ENCODE data around the gene AGGF1. TPM values are rescaled to one million over a fixed set of nuclear protein-coding genes. Genes with fewer than 3 reads are reported as not detected.

AGGF1 gene
- total RNA-seq, 1 donor from 2014 or later: 35.1 TPM

GRCh38 chr5:77095189-77095588, 65.0 kb downstream of the AGGF1 start:
- H3K4me2 ChIP-seq: no peak overlapping the region
- peaks cover 28% of the 10 kb centered on the region for H3K36me3 Mint-ChIP-seq
- DNase-seq (ENCODE audit: low spot score): no peak
- no peak overlapping the region for H3K4me3 ChIP-seq
- H3K27me3 Mint-ChIP-seq (ENCODE audit: insufficient read depth, low read depth): peaks cover 2% of the 10 kb centered on the region
- H3K27ac Mint-ChIP-seq: no peak overlapping the region
- H3K79me2 ChIP-seq (ENCODE audit: low read depth): no peaks in the 10 kb centered on the region
- no peak overlapping the region for H2AFZ ChIP-seq (replicated peaks)
- TF ChIP-seq CTCF (IDR thresholded peaks at IDR 0.05): no peak
- TF ChIP-seq EZH2 (IDR thresholded peaks at IDR 0.05): no peak
- H3K27ac ChIP-seq: no peak overlapping the region
- H3K9ac ChIP-seq: no peak overlapping the region
- H3F3A ChIP-seq (ENCODE audit: low read depth): no peaks in the 10 kb centered on the region
- no peaks in the 10 kb centered on the region for H3K9me3 ChIP-seq (ENCODE audit: low read depth)
- H3K27me3 ChIP-seq: no peaks in the 10 kb centered on the region
- H3K4me1 ChIP-seq: no peaks in the 10 kb centered on the region
- no peaks in the 10 kb centered on the region for H3K36me3 ChIP-seq
- peaks cover 5% of the 10 kb centered on the region for H3K4me1 Mint-ChIP-seq
- H4K20me1 ChIP-seq (ENCODE audit: low read depth): no peaks in the 10 kb centered on the region
- peaks cover 8% of the 10 kb centered on the region for H3K9me3 Mint-ChIP-seq
- H3K4me3 Mint-ChIP-seq: no peak overlapping the region

GRCh38 chr5:77101298-77101697, 71.1 kb downstream of the AGGF1 start:
- no peaks in the 10 kb centered on the region for H4K20me1 ChIP-seq (ENCODE audit: low read depth)
- H3K4me2 ChIP-seq: no peak overlapping the region
- TF ChIP-seq EZH2phosphoT487 (IDR thresholded peaks at IDR 0.05) (no peak), EZH2 (IDR thresholded peaks at IDR 0.05) (no peak), CTCF (IDR thresholded peaks at IDR 0.05) (no peak)
- H3K27ac ChIP-seq: no peak overlapping the region
- H3K36me3 Mint-ChIP-seq: peaks cover 25% of the 10 kb centered on the region
- H3K27me3 Mint-ChIP-seq (ENCODE audit: insufficient read depth, low read depth): no peaks in the 10 kb centered on the region
- H2AFZ ChIP-seq (replicated peaks): no peak overlapping the region
- H3F3A ChIP-seq (ENCODE audit: low read depth): no peaks in the 10 kb centered on the region
- no peaks in the 10 kb centered on the region for H3K9me3 Mint-ChIP-seq
- H3K9me3 ChIP-seq (ENCODE audit: low read depth): no peaks in the 10 kb centered on the region
- H3K4me1 ChIP-seq: no peaks in the 10 kb centered on the region
- no peaks in the 10 kb centered on the region for H3K4me1 Mint-ChIP-seq
- no peak overlapping the region for H3K27ac Mint-ChIP-seq
- no peak for DNase-seq (ENCODE audit: low spot score)
- peaks cover 12% of the 10 kb centered on the region for H3K36me3 ChIP-seq
- no peak overlapping the region for H3K4me3 Mint-ChIP-seq
- no peaks in the 10 kb centered on the region for H3K79me2 ChIP-seq (ENCODE audit: low read depth)
- no peak overlapping the region for H3K4me3 ChIP-seq
- H3K9ac ChIP-seq: no peak overlapping the region
- H3K27me3 ChIP-seq: no peaks in the 10 kb centered on the region

GRCh38 chr5:77102549-77102948, 72.3 kb downstream of the AGGF1 start:
- Histone ChIP-seq H4K20me1 (ENCODE audit: low read depth) (no peaks in the 10 kb centered on the region), H3K36me3 (peaks cover 13% of the 10 kb centered on the region), H3F3A (ENCODE audit: low read depth) (no peaks in the 10 kb centered on the region), H3K4me2 (no peak overlapping the region), H3K27ac (no peak overlapping the region), H3K79me2 (ENCODE audit: low read depth) (no peaks in the 10 kb centered on the region), H3K9me3 (ENCODE audit: low read depth) (no peaks in the 10 kb centered on the region), H3K9ac (no peak overlapping the region), H2AFZ (replicated peaks) (no peak overlapping the region), H3K27me3 (no peaks in the 10 kb centered on the region), H3K4me1 (no peaks in the 10 kb centered on the region), H3K4me3 (no peak overlapping the region)
- TF ChIP-seq EZH2 (IDR thresholded peaks at IDR 0.05) (no peak), CTCF (IDR thresholded peaks at IDR 0.05) (no peak), EZH2phosphoT487 (IDR thresholded peaks at IDR 0.05) (no peak)
- Mint-ChIP-seq H3K27me3 (ENCODE audit: insufficient read depth, low read depth) (no peaks in the 10 kb centered on the region), H3K4me3 (no peak overlapping the region), H3K4me1 (no peaks in the 10 kb centered on the region), H3K9me3 (no peaks in the 10 kb centered on the region), H3K27ac (no peak overlapping the region), H3K36me3 (peaks cover 29% of the 10 kb centered on the region)
- DNase-seq (ENCODE audit: low spot score): no peak
